ENCODE results near the gene STMN1. TPM values are rescaled to one million over a fixed set of nuclear protein-coding genes. Genes with fewer than 3 reads are reported as not detected.

The STMN1 gene
- total RNA-seq, 1 experiment from 2014 or later = 418 TPM

DNA sequence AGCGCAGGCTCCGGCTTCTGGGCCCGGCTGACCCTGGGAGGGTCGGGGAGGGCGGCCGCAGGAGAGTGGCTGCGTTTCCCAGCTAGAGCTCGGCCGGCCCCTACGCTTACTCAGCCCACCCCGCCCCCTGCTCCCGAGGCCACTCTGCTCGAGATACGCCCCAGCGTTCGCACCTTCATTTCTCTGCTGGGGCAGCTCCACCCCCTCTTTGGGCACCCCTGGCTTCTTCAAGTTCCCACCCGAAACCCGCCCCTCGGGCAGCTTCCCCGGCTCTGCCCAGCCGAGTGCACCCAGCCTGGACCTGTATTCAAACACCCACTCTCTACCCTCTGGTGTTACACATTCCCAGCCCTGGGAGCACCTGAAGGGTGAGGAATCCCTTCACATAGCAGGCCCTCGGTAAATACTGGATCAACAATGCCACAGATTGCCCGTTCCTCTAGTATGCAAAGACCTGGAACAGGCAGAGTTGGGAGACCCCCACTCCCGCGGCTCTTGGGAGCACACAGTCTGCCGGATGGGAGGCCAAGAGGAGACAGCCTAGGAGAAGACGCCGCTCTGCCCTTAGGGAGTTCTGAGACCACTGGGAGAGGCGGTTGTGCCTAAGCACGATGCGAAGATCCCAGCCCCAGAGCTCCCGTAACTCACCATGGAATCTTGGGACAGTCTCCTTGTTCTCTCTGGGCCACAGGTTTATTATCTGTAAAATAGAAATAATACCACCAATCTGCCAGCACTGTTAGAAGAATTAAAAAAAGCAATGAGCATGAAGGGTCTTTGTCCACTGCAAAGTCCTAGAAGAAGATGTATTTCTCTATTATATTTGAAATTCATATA lies 30.1 kb downstream of the STMN1 start:
- peaks cover 21% of the 10 kb centered on the region for H3K27me3 Mint-ChIP-seq (ENCODE audit: low read depth)
- ChIA-PET POLR2A (interaction anchor here (0.6 to 2.5 kb wide), 5 partner anchors 17 to 371 kb away, joined by 3 to 16 read pairs (median 4); no protein-coding TSS in a partner anchor), CTCF (interaction anchor here (1.1 to 4.1 kb wide), 12 partner anchors 12 to 410 kb away, joined by 3 to 55 read pairs (median 7); partner anchors contain the start of genes CEP85 and PAFAH2)
- H3K4me3 Mint-ChIP-seq = peak overlapping the region; percentile 72
- no peaks in the 10 kb centered on the region for H3K9me3 Mint-ChIP-seq
- DNase-seq (ENCODE audit: low spot score) (peak; percentile 75), ATAC-seq (peak; percentile 77)
- TF ChIP-seq ZNF121 (CRISPR knock-in tag; IDR thresholded peaks at IDR 0.05) (no peak), NFYB (CRISPR knock-in tag; conservative IDR thresholded peaks at IDR 0.05; ENCODE audit: low read depth) (no peak), FOXJ3 (CRISPR knock-in tag; IDR thresholded peaks at IDR 0.05; ENCODE audit: borderline replicate concordance) (no peak), TEAD4 (CRISPR knock-in tag; IDR thresholded peaks at IDR 0.05) (0 out of 2 replicates have a peak, but pooled peaks have one; percentile 33), RELA (CRISPR knock-in tag; IDR thresholded peaks at IDR 0.05; ENCODE audit: borderline replicate concordance) (0 out of 2 replicates have a peak, but pooled peaks have one; percentile 4)
- no peaks in the 10 kb centered on the region for H3K36me3 Mint-ChIP-seq
- peaks cover 19% of the 10 kb centered on the region for H3K4me1 Mint-ChIP-seq
- H3K27ac Mint-ChIP-seq = peak overlapping the region; percentile 80

DNA sequence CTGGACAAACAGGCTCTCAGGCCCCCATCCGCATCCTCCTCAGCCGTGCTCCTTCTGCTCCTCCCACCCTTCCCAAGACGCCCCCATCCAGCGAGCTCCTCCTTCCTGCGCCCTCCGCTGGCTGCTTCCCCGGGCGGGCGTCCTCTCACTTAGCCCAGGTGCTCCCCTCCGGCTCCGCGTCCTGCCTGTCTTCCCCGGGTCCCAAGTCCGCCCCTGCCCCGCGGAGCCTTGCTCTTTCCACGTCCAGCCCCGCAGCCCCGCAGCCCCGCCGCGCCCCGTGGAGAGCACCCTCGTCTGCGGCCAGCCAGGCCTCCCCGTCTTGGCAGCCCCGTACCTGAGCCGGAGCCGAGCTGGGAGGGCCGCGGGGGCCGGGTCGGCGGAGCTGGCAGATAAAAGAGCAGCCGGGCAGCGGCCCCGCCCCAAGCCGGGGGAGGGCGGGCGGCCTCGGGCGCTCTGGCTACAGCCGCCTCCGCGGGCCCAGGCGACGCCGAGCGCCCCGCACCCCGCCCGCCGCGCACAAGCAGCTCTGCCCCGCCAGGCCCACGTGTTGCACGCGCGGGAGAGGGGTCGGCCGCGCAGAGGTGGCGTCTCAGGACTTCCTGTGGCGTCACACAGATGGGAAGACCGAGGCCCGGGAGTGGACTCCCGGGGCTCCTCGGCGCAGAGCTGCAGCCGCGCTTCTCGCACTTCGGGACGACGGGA lies 30.9 kb downstream of the STMN1 start, which contains the start of gene PAQR7:
Gene PAQR7 (minus strand): TSS at position 555 of the 702 bp plus-strand sequence. CDS start 11,869 bp downstream, outside the sequence.
- H3K27ac Mint-ChIP-seq = peak within 1 kb of the TSS; percentile 80
- peak within 1 kb of the TSS; percentile 77 for H3K4me3 Mint-ChIP-seq
- CTCF ChIA-PET = interaction anchor here (0.8 to 4.1 kb wide), 16 partner anchors 9 to 410 kb away, joined by 3 to 55 read pairs (median 6); partner anchors contain the start of genes CEP85 and PAFAH2
- H3K27me3 Mint-ChIP-seq (ENCODE audit: low read depth) = peaks cover 19% of the 10 kb centered on the region
- H3K4me1 Mint-ChIP-seq = peaks cover 23% of the 10 kb centered on the region
- H3K9me3 Mint-ChIP-seq = no peaks in the 10 kb centered on the region
- peak; percentile 56 for ATAC-seq
- peak; percentile 80 for DNase-seq (ENCODE audit: low spot score)
- POLR2A ChIA-PET = interaction anchor here (0.6 to 2.5 kb wide), 10 partner anchors 13 to 506 kb away, joined by 3 to 16 read pairs (median 4); partner anchors contain the start of gene STMN1
- no peaks in the 10 kb centered on the region for H3K36me3 Mint-ChIP-seq
- TF ChIP-seq TEAD4 (CRISPR knock-in tag; IDR thresholded peaks at IDR 0.05) = no peak
- peak; percentile 54 for TF ChIP-seq TEAD1 (CRISPR knock-in tag; IDR thresholded peaks at IDR 0.05)
- no peak for TF ChIP-seq ZNF138 (CRISPR knock-in tag; conservative IDR thresholded peaks at IDR 0.05)
- TF ChIP-seq JAZF1 (CRISPR knock-in tag; IDR thresholded peaks at IDR 0.05) = no peak
- TF ChIP-seq ATF6 (CRISPR knock-in tag; IDR thresholded peaks at IDR 0.05) = no peak
- no peak for TF ChIP-seq ZSCAN18 (CRISPR knock-in tag; IDR thresholded peaks at IDR 0.05)
- peak; percentile 100 for TF ChIP-seq ZNF263 (CRISPR knock-in tag; IDR thresholded peaks at IDR 0.05; ENCODE audit: low read depth)
- TF ChIP-seq, protein P1, sequence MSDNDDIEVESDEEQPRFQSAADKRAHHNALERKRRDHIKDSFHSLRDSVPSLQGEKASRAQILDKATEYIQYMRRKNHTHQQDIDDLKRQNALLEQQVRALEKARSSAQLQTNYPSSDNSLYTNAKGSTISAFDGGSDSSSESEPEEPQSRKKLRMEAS (CRISPR knock-in tag; IDR thresholded peaks at IDR 0.05) = peak; percentile 81
- TF ChIP-seq ZNF219 (CRISPR knock-in tag; IDR thresholded peaks at IDR 0.05; ENCODE audit: borderline replicate concordance) = no peak
- no peak for TF ChIP-seq ZNF671 (CRISPR knock-in tag; IDR thresholded peaks at IDR 0.05)
- no peak for TF ChIP-seq ATF1 (CRISPR knock-in tag; IDR thresholded peaks at IDR 0.05)
- TF ChIP-seq SMAD3 (CRISPR knock-in tag; IDR thresholded peaks at IDR 0.05; ENCODE audit: borderline replicate concordance) = 0 out of 2 replicates have a peak, but pooled peaks have one; percentile 49
- no peak for TF ChIP-seq CBFB (CRISPR knock-in tag; IDR thresholded peaks at IDR 0.05; ENCODE audit: low read depth)
- TF ChIP-seq, protein P2, sequence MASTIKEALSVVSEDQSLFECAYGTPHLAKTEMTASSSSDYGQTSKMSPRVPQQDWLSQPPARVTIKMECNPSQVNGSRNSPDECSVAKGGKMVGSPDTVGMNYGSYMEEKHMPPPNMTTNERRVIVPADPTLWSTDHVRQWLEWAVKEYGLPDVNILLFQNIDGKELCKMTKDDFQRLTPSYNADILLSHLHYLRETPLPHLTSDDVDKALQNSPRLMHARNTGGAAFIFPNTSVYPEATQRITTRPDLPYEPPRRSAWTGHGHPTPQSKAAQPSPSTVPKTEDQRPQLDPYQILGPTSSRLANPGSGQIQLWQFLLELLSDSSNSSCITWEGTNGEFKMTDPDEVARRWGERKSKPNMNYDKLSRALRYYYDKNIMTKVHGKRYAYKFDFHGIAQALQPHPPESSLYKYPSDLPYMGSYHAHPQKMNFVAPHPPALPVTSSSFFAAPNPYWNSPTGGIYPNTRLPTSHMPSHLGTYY (CRISPR knock-in tag; IDR thresholded peaks at IDR 0.05) = no peak
- no peak for TF ChIP-seq MXD4 (CRISPR knock-in tag; IDR thresholded peaks at IDR 0.05; ENCODE audit: borderline replicate concordance)
- no peak for TF ChIP-seq ZNF121 (CRISPR knock-in tag; IDR thresholded peaks at IDR 0.05)
- TF ChIP-seq, protein P3, sequence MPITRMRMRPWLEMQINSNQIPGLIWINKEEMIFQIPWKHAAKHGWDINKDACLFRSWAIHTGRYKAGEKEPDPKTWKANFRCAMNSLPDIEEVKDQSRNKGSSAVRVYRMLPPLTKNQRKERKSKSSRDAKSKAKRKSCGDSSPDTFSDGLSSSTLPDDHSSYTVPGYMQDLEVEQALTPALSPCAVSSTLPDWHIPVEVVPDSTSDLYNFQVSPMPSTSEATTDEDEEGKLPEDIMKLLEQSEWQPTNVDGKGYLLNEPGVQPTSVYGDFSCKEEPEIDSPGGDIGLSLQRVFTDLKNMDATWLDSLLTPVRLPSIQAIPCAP (CRISPR knock-in tag; IDR thresholded peaks at IDR 0.05) = no peak
- peak; percentile 67 for TF ChIP-seq E2F4 (CRISPR knock-in tag; IDR thresholded peaks at IDR 0.05; ENCODE audit: borderline replicate concordance, low read depth)
- TF ChIP-seq, protein P4, sequence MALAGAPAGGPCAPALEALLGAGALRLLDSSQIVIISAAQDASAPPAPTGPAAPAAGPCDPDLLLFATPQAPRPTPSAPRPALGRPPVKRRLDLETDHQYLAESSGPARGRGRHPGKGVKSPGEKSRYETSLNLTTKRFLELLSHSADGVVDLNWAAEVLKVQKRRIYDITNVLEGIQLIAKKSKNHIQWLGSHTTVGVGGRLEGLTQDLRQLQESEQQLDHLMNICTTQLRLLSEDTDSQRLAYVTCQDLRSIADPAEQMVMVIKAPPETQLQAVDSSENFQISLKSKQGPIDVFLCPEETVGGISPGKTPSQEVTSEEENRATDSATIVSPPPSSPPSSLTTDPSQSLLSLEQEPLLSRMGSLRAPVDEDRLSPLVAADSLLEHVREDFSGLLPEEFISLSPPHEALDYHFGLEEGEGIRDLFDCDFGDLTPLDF (CRISPR knock-in tag; IDR thresholded peaks at IDR 0.05) = 0 out of 2 replicates have a peak, but pooled peaks have one; percentile 59
- no peak for TF ChIP-seq FOXP1 (CRISPR knock-in tag; IDR thresholded peaks at IDR 0.05; ENCODE audit: borderline replicate concordance)
- no peak for TF ChIP-seq ZNF416 (CRISPR knock-in tag; IDR thresholded peaks at IDR 0.05)
